HG02798 (cell line): ENCODE measurements around the gene ZFP90.

Experiments
- ATAC-seq: cut with Tn5 transposase; IDR thresholded peaks from one replicate; pipeline ENCODE4 v1.9.1; 2021; ENCODE audit warnings: mild to moderate bottlenecking; ENCODE audit not compliant: unreplicated experiment, poor library complexity

The ZFP90 gene

GRCh38 chr16:68574479-68574878 lies 35.4 kb downstream of the ZFP90 start:
- no peak for ATAC-seq

GRCh38 chr16:68575082-68575481 lies 36.0 kb downstream of the ZFP90 start:
- no peak for ATAC-seq

DNA sequence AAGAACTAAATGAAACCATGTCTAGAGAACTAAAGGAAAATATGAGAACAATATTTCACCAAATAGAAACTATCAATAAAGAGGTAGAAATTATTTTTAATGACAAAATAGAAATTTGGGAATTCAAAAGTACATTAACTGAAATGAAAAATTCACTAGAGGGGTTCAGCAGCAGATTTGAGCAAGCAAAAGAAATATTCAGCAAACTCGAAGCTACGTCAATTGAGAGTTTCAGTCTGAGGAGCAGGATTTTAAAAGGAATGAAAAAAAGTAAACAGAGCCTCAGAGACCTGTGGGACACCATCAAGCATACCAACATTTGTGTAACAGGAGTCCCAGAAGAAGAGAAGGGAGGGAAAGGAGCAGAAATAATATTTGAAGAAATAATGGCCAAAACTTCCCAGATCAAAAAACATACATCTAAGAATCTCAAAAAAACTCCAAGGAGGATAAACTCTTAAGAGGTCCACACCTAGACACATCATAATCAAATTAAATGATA lies 38.3 kb downstream of the ZFP90 start:
- no peak for ATAC-seq

DNA sequence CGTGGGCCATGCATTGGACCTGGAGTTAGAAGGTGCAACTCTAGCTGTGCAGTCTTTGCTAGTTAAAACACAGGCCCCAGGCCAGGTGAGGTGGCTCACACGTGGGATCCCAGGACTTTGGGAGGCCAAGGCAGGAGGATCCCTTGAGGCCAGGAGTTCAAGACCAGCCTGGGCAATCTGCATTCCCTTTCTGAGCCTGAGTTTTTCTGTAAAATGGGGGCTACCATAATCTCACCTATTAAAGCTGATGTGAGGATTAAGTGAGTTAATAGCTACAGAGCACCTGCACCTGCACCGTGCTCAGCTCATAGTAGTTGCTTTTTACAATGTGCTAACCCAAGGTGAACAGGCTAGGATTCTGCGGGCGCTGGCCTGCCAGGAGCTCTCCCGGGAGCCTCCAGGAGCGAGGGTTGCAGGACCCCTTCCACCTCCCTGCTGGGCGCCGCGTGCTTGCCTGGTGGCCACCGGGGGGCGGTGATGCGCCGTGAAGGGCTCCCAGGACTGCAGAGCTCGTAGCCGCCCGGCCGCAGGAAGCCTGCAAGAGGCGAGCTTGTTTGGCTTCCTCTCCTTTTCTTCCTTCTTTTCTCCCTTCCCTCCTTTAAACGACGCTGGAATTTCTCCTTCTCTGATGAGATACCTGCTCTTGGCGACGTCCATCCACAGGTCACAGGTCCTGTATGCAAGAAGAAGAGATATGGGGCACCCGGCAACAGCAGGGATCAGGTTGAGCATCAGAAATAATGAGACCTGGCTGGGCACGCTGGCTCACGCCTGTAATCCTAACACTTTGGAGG lies 51.3 kb downstream of the ZFP90 start:
- ATAC-seq = no peak

- ATAC-seq = no peak
Measured at GRCh38 chr16:68592466-68593337, 53.6 kb downstream of the ZFP90 start.

DNA sequence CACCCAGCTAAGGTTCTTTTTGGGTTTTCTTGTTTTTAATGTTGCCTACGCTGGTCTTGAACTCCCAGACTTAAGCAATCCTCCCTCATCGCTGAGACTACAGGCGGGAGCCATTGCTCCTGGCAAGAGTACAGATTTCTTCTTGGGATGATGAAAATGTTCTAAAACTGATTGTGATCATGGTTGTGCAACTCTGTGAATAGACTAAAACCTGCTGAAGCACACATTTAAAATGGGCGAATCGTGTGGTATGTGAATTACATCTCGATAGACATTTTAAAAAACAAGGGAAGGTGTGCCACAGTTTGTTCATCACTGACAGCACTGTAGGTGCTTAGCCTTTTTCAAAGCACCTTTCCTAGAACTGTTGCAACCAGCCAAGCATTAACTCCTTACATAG lies 57.2 kb downstream of the ZFP90 start:
- no peak for ATAC-seq

GRCh38 chr16:68599586-68599985 lies 60.5 kb downstream of the ZFP90 start:
- no peak for ATAC-seq

DNA sequence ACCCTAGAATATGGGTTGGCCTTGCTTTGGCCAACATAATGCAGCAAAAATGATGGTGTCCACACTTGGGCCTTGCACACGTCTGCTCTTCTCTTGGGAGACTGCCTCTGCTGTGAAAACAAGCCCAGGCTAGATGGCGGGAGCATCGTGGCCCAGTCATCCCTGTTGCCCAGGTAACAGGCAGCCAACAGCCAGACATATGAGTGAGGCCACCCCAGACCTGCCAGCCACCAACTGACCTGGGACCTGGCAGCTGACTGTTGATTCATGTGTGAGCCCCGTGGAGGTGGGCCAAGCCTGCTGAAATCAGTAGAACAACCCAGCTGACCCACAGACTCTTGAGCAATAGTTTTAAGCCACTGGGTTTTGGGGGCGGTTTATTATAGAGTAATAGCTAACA lies 66.7 kb downstream of the ZFP90 start:
- no peak for ATAC-seq

DNA sequence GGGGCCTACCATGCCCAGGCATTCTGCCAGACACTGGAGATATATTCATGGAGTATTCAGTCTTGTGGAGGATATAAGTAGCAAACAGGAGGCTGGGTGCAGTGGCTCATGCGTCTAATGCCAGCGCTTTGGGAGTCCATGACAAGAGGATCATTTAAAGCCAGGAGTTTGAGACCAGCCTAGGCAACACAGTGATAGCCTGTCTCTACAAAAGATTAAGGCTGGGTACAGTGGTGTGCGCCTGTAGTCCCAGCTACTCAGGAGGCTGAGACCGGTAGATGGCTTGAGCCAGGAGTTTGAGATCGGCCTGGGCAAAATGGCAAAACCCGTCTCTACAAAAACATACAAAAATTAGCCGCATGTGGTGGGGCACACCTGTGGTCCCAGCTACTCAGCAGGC lies 68.4 kb downstream of the ZFP90 start:
- ATAC-seq = no peak

DNA sequence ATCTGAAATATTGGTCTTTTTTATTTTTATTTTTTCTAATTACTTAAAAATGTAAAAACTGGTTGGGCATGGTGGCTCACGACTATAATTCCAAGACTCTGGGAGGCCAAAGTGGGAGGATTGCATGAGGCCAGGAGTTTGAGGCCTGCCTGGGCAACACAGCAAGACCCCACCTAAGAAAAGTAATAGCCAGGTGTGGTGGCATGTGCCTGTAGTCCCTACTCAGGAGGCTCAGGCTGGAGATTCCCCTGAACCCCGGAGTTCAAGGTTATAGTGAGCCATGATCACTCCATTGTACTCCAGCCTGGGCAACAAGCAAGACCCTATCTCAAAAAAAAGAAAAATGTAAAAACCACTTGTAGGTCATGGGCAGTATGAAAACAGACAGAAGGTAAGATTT lies 69.2 kb downstream of the ZFP90 start:
- ATAC-seq = no peak

DNA sequence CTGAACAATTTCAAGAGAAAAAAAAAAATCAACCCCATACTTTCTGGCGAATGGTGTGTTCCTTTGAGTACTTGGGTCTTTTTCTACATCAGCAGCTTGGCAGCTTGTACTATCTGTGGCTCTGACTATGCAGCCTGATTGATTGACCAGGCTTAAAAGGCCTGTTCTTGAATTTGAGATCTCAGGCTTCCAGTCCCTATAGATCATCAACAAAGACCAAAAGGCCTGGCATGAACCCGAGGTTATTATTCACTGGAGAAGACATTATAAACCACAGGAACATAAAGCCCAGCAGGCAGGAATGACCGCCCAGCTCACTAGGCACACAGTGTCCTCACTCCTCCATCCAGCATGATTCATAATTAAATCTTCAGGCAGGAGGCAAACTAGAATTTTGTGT lies 73.9 kb downstream of the ZFP90 start:
- no peak for ATAC-seq

DNA sequence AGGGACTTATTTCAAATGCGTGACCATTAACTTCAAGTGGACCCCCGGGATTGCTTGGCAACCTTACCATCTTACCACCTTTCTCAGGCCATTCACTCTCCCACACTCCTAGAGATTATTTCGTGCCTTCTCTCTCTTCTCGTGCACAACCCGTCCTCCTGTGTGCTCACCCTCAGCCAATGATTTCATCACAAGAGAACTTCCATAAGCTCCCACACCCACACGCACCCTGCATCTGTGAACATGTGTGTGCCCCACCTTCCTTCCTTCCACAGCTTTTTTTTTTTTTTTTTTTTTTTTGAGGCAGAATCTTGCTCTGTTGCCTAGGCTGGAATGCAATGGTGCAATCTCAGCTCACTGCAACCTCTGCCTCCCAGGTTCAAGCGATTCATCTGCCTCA lies 78.6 kb downstream of the ZFP90 start:
- ATAC-seq = no peak
